Transverse colon (tissue), 4 donors: Measurements from ENCODE around the gene HS3ST2.

ENCODE experiments used
- POLR2AphosphoS5 ChIP-seq, 3 donors: sonication (generic); formaldehyde crosslinking; IDR thresholded peaks; one replicate each; pipeline ENCODE4 v1.6.1; 2016; ENCODE audit warnings: antibody characterized with exemption in 3 of 3
- TF ChIP-seq, protein P1 (sequence below), 5 experiments: fragments of 200-600 bp in 3 of 5; fragments of 450-650 bp in 2 of 5; sonication (generic) in 3 of 5; IDR thresholded peaks; 1 replicate in 2 of 5; 2 replicates in 3 of 5; pipeline ENCODE4 v1.5.1; 2016 to 2017; ENCODE audit warnings: antibody characterized with exemption in 5 of 5, inconsistent platforms in 3 of 5, mild to moderate bottlenecking in 2 of 5, moderate library complexity in 1 of 5

DNA sequence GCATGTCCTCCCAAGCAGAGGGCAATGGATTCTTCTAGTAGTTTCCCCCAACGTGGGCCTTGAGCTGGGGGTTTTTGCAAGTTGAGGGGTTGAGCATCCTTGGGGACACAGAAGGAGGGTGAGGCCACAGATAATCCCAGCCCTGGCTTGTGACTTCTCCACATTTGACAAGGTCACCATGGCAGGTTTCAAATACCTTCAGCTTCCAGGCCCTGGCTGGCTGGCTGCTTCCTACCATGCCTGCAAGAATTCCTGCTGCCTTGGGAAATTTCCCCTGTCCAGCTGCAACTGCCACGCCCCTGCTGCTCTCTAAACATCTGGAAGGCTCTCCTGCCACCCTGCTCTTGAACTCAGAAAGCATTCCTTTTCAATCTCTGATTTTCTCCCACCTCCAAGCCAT is 41.3 kb downstream of the HS3ST2 start:
- no peak for TF ChIP-seq POLR2AphosphoS5 (IDR thresholded peaks at IDR 0.05)
- TF ChIP-seq, protein P1, sequence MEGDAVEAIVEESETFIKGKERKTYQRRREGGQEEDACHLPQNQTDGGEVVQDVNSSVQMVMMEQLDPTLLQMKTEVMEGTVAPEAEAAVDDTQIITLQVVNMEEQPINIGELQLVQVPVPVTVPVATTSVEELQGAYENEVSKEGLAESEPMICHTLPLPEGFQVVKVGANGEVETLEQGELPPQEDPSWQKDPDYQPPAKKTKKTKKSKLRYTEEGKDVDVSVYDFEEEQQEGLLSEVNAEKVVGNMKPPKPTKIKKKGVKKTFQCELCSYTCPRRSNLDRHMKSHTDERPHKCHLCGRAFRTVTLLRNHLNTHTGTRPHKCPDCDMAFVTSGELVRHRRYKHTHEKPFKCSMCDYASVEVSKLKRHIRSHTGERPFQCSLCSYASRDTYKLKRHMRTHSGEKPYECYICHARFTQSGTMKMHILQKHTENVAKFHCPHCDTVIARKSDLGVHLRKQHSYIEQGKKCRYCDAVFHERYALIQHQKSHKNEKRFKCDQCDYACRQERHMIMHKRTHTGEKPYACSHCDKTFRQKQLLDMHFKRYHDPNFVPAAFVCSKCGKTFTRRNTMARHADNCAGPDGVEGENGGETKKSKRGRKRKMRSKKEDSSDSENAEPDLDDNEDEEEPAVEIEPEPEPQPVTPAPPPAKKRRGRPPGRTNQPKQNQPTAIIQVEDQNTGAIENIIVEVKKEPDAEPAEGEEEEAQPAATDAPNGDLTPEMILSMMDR (IDR thresholded peaks at IDR 0.05), result no peak
